GM23338 (cell line): ENCODE measurements around the gene SETBP1. TPM values are rescaled to one million over a fixed set of nuclear protein-coding genes. Genes with fewer than 3 reads are reported as not detected.

Source experiments
- ATAC-seq: fragments of 200-7000 bp; cut with Tn5 transposase; 3 replicates; pipeline ENCODE4 v1.9.1; 2020
- DNase-seq: peaks from one replicate; pipeline ENCODE4 v3.0.0-alpha.2; 2015; ENCODE audit warnings: low spot score
- H2AFZ ChIP-seq: fragments of 200-600 bp; sonication (generic); 2 replicates; pipeline ENCODE4 v1.8.0; 2016; ENCODE audit warnings: antibody characterized with exemption, mild to moderate bottlenecking, moderate library complexity
- H3F3A ChIP-seq: fragments of 200-600 bp; sonication (generic); replicated peaks from 2 replicates; pipeline ENCODE4 v1.8.0; 2017; ENCODE audit warnings: antibody characterized with exemption, mixed run types, low read depth
- H3K27ac ChIP-seq: fragments of 200-600 bp; sonication (generic); 2 replicates; pipeline ENCODE4 v1.6.1; 2016; ENCODE audit warnings: low read depth
- H3K27me3 ChIP-seq: fragments of 200-600 bp; sonication (generic); 2 replicates; pipeline ENCODE4 v1.8.0; 2016; ENCODE audit warnings: mild to moderate bottlenecking, mixed run types, moderate library complexity; ENCODE audit not compliant: insufficient read depth
- H3K36me3 ChIP-seq: fragments of 200-600 bp; sonication (generic); 2 replicates; pipeline ENCODE4 v1.8.0; 2016; ENCODE audit warnings: mild to moderate bottlenecking; ENCODE audit not compliant: insufficient read depth
- H3K4me1 ChIP-seq: fragments of 200-600 bp; sonication (generic); 2 replicates; pipeline ENCODE4 v1.8.0; 2016; ENCODE audit warnings: mild to moderate bottlenecking, moderate library complexity; ENCODE audit not compliant: insufficient read depth
- H3K4me2 ChIP-seq: fragments of 200-600 bp; sonication (generic); 2 replicates; pipeline ENCODE4 v1.7.1; 2017; ENCODE audit warnings: mixed run types
- H3K4me3 ChIP-seq: fragments of 200-600 bp; sonication (generic); 2 replicates; pipeline ENCODE4 v1.6.1; 2016; ENCODE audit warnings: mixed run types
- H3K79me2 ChIP-seq: fragments of 200-600 bp; sonication (generic); replicated peaks from 2 replicates; pipeline ENCODE4 v1.8.0; 2017; ENCODE audit warnings: mild to moderate bottlenecking; ENCODE audit not compliant: insufficient read depth
- H3K9me2 ChIP-seq: fragments of 200-600 bp; sonication (generic); 2 replicates; pipeline ENCODE4 v1.8.0; 2017; ENCODE audit not compliant: insufficient read depth
- H4K20me1 ChIP-seq: fragments of 200-600 bp; sonication (generic); replicated peaks from 2 replicates; pipeline ENCODE4 v1.8.0; 2017; ENCODE audit warnings: mild to moderate bottlenecking; ENCODE audit not compliant: insufficient read depth
- H3K27ac Mint-ChIP-seq: 2 replicates; pipeline ENCODE4 v1.8.0; 2020; ENCODE audit warnings: inconsistent platforms, mild to moderate bottlenecking, moderate library complexity, mixed read lengths
- H3K27me3 Mint-ChIP-seq: 3 replicates; pipeline ENCODE4 v1.8.0; 2022; ENCODE audit warnings: low read depth, mild to moderate bottlenecking, moderate library complexity, mixed read lengths, inconsistent platforms; ENCODE audit not compliant: insufficient read depth, poor library complexity
- H3K36me3 Mint-ChIP-seq: 3 replicates; pipeline ENCODE4 v1.8.0; 2021; ENCODE audit warnings: low read depth, mild to moderate bottlenecking, inconsistent platforms, moderate library complexity, mixed read lengths
- H3K4me1 Mint-ChIP-seq: 3 replicates; pipeline ENCODE4 v1.8.0; 2020; ENCODE audit warnings: mild to moderate bottlenecking, inconsistent platforms, mixed read lengths
- H3K4me3 Mint-ChIP-seq: 3 replicates; pipeline ENCODE4 v1.8.0; 2021; ENCODE audit warnings: moderate library complexity, mild to moderate bottlenecking, inconsistent platforms, mixed read lengths
- H3K9me3 Mint-ChIP-seq: 3 replicates; pipeline ENCODE4 v1.8.0; 2020; ENCODE audit warnings: moderate library complexity, mild to moderate bottlenecking, inconsistent platforms, mixed read lengths
- CREB1 ChIP-seq: fragments of 250-450 bp; sonication (Bioruptor Pico); IDR thresholded peaks from 2 replicates; pipeline ENCODE4 v1.5.0; 2020; ENCODE audit warnings: low read depth, mild to moderate bottlenecking, moderate library complexity
- EZH2 ChIP-seq: fragments of 200-600 bp; sonication (generic); IDR thresholded peaks from one replicate; pipeline ENCODE4 v1.8.0; 2017; ENCODE audit warnings: antibody characterized with exemption, mild to moderate bottlenecking, low read depth; ENCODE audit not compliant: unreplicated experiment
- EZH2phosphoT487 ChIP-seq: fragments of 200-600 bp; sonication (generic); IDR thresholded peaks from one replicate; pipeline ENCODE4 v1.8.1; 2018; ENCODE audit warnings: antibody characterized with exemption; ENCODE audit not compliant: unreplicated experiment
- NANOG ChIP-seq: IDR thresholded peaks from 2 replicates; pipeline ENCODE4 v1.6.1; 2016; ENCODE audit warnings: antibody characterized with exemption, borderline replicate concordance
- POLR2AphosphoS5 ChIP-seq: IDR thresholded peaks from 2 replicates; pipeline ENCODE4 v1.6.1; 2016; ENCODE audit warnings: antibody characterized with exemption, low read depth
- ZNF114 ChIP-seq: fragments of 250-450 bp; sonication (Bioruptor Pico); IDR thresholded peaks from 2 replicates; pipeline ENCODE4 v1.5.0; 2020; ENCODE audit warnings: mild to moderate bottlenecking, moderate library complexity
- ZNF462 ChIP-seq: fragments of 250-450 bp; sonication (Bioruptor Pico); IDR thresholded peaks from 2 replicates; pipeline ENCODE4 v1.5.0; 2020; ENCODE audit warnings: mild to moderate bottlenecking, moderate library complexity
- polyA plus RNA-seq: library from polyadenylated mRNA; unstranded; fragments of >200 nt; fragmentation: Nextera tagmentation; extraction: Ambion mirVana; gene quantifications from 2 replicates; pipeline ENCODE4 v1.2.1, GENCODE V29; 2016
- total RNA-seq: library from RNA; depleted of rRNA; stranded (reverse); fragments of >200 nt; shearing (Covaris generic); gene quantifications from 2 replicates; pipeline ENCODE4 v1.2.3, GENCODE V29; 2014
- TF ChIP-seq, protein P1 (sequence below), 2 experiments: fragments of 200-600 bp in 1 of 2; sonication (generic) in 1 of 2; conservative IDR thresholded peaks; 2 replicates each; pipeline versions ENCODE4 v1.5.1 to v1.6.1; 2016 to 2017; ENCODE audit warnings: antibody characterized with exemption in 2 of 2, low read depth in 2 of 2, mild to moderate bottlenecking in 2 of 2, moderate library complexity in 1 of 2

Gene SETBP1
- total and polyA plus RNA-seq, 2 experiments from 2014 or later = 1.6 to 5.5 TPM

DNA sequence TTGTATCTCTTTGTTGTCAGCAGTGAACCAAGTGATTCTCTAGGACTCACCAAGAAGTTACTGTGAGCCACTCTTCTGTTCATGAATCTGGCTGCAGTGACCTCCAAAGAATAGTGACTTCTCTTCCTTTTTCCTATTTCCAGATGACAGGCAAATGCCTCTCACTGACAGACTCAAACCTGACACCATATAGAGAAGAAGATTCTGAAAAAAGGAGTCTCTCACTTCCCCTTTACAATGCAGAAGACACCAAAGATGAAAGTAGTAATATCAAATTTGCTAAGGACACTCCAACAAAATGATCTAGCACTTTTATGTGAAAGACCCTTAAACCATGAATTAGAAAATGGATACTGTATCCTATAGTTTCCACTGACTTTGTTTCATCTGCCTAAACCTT lies 44.4 kb upstream of the SETBP1 start (continued):
- TF ChIP-seq ZNF462 (CRISPR knock-in tag) = no peak
- no peak for TF ChIP-seq CREB1
- no peak for TF ChIP-seq NANOG

GRCh38 chr18:44637210-44638033 lies 43.3 kb upstream of the SETBP1 start:
- no peaks in the 10 kb centered on the region for H3K9me3 Mint-ChIP-seq
- DNase-seq = no peak
- no peaks in the 10 kb centered on the region for H3K4me1 ChIP-seq
- H3K4me1 Mint-ChIP-seq = peaks cover 3% of the 10 kb centered on the region; the same call in 2 of the 3 replicates
- H2AFZ ChIP-seq = no peak overlapping the region
- no peak overlapping the region for H3K27ac ChIP-seq
- no peak overlapping the region for H3K27ac Mint-ChIP-seq
- H3K36me3 Mint-ChIP-seq = no peaks in the 10 kb centered on the region
- TF ChIP-seq, protein P1, sequence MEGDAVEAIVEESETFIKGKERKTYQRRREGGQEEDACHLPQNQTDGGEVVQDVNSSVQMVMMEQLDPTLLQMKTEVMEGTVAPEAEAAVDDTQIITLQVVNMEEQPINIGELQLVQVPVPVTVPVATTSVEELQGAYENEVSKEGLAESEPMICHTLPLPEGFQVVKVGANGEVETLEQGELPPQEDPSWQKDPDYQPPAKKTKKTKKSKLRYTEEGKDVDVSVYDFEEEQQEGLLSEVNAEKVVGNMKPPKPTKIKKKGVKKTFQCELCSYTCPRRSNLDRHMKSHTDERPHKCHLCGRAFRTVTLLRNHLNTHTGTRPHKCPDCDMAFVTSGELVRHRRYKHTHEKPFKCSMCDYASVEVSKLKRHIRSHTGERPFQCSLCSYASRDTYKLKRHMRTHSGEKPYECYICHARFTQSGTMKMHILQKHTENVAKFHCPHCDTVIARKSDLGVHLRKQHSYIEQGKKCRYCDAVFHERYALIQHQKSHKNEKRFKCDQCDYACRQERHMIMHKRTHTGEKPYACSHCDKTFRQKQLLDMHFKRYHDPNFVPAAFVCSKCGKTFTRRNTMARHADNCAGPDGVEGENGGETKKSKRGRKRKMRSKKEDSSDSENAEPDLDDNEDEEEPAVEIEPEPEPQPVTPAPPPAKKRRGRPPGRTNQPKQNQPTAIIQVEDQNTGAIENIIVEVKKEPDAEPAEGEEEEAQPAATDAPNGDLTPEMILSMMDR (conservative IDR thresholded peaks at IDR 0.05; ENCODE audit: low read depth in 2 of 2) = no peak
- TF ChIP-seq ZNF114 (CRISPR knock-in tag) = no peak
- TF ChIP-seq EZH2 = no peak
- TF ChIP-seq POLR2AphosphoS5 = no peak
- TF ChIP-seq EZH2phosphoT487 = no peak
- H3K9me2 ChIP-seq = no peaks in the 10 kb centered on the region
- H3K4me3 Mint-ChIP-seq = no peak overlapping the region
- no peak overlapping the region for H3K4me3 ChIP-seq
- H3K4me2 ChIP-seq = no peak overlapping the region
- ATAC-seq = no peak
- H3K79me2 ChIP-seq = no peaks in the 10 kb centered on the region
- no peaks in the 10 kb centered on the region for H3K27me3 ChIP-seq
- no peaks in the 10 kb centered on the region for H3F3A ChIP-seq
- no peaks in the 10 kb centered on the region for H3K27me3 Mint-ChIP-seq
- H4K20me1 ChIP-seq = no peaks in the 10 kb centered on the region
- H3K36me3 ChIP-seq = no peaks in the 10 kb centered on the region
